Measurements from ENCODE around the gene MMP17.

DNA sequence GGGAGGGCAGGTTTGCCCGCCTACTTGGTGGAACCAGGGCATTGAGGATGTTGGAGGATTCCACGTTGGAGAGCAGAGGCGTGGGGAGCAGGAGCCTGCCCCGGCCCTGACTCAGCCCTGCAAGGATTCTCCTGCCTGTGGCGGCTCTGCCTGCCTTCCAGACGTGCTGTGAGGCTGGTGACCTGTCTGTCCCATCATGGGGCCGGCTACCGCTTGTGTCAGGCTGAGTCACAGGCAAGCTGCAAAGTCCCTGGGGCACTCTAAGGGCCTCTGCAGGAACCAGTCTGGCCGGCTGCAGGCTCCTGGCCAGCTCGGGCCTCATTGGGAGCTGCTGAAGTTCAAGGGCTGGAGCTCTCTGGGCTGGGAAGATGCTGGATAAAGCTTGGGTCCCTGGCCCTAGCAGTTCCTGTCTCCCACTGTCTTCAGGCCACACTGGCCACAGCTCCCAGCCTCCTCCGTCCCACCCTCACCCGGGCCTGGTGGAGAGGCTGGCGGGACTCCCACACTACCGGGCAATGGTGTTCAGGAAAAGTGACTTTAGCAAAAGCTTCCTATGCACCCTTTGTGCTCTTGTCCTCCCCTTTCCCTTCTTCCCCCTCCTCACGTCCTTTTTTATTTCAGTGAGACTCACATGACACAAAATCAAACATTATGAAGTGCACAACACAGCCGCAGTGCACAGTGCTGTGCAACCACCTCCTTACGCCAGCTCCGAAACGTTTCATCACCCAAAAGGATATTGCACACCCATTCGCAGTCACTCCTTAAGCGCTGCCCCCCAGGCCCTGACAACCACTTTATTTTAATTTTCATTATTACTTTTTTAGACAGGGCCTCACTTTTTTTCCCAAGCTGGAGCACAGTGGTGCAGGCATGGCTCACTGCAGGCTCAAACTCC, 44.2 kb downstream of the MMP17 start:
- TF ChIP-seq, protein P1, sequence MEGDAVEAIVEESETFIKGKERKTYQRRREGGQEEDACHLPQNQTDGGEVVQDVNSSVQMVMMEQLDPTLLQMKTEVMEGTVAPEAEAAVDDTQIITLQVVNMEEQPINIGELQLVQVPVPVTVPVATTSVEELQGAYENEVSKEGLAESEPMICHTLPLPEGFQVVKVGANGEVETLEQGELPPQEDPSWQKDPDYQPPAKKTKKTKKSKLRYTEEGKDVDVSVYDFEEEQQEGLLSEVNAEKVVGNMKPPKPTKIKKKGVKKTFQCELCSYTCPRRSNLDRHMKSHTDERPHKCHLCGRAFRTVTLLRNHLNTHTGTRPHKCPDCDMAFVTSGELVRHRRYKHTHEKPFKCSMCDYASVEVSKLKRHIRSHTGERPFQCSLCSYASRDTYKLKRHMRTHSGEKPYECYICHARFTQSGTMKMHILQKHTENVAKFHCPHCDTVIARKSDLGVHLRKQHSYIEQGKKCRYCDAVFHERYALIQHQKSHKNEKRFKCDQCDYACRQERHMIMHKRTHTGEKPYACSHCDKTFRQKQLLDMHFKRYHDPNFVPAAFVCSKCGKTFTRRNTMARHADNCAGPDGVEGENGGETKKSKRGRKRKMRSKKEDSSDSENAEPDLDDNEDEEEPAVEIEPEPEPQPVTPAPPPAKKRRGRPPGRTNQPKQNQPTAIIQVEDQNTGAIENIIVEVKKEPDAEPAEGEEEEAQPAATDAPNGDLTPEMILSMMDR (IDR thresholded peaks at IDR 0.05; ENCODE audit: poor library complexity) = no peak
- no peak for TF ChIP-seq EZH2 (IDR thresholded peaks at IDR 0.05; ENCODE audit: borderline replicate concordance)
